GM12878 (cell line): ENCODE measurements around the gene ARL5A. TPM values are rescaled to one million over a fixed set of nuclear protein-coding genes. Genes with fewer than 3 reads are reported as not detected.

ENCODE experiments used
- ATAC-seq: fragments of 200-7000 bp; cut with Tn5 transposase; 3 replicates; pipeline ENCODE4 v1.9.1; 2020; ENCODE audit warnings: mild to moderate bottlenecking, moderate library complexity
- BruUV-seq: library from RNA; stranded (reverse); fragments of 400-500 nt; replicated peaks from 2 replicates; lab custom pipeline; 2021; lab: Mats Ljungman, UMichigan
- CTCF ChIA-PET: fragments of 300-600 bp; sonication (Branson Sonifier 250); formaldehyde crosslinking; extraction: SDS; loops from one replicate; lab custom pipeline; 2021; ENCODE audit warnings: inconsistent platforms; lab: Yijun Ruan, JAX
- POLR2A ChIA-PET: fragments of 350-600 bp; formaldehyde crosslinking; extraction: SDS; loops from one replicate; lab custom pipeline; 2021; ENCODE audit warnings: inconsistent platforms; lab: Charles Lee
- RAD21 ChIA-PET: fragments of 300-600 bp; sonication (Branson Sonifier 250); formaldehyde crosslinking; loops from one replicate; lab custom pipeline; 2023; ENCODE audit warnings: antibody characterized with exemption; ENCODE audit not compliant: unreplicated experiment; lab: Charles Lee
- SMC1A ChIA-PET: fragments of 300-600 bp; sonication (Branson Sonifier 250); formaldehyde crosslinking; loops from one replicate; lab custom pipeline; 2023; ENCODE audit not compliant: unreplicated experiment, uncharacterized antibody; lab: Charles Lee
- DNase-seq: peaks from one replicate; pipeline ENCODE4 v3.0.0-alpha.2; 2011; ENCODE audit warnings: low read depth, low spot score
- FAIRE-seq: peaks from 3 replicates; lab custom pipeline; 2011; peaks lifted over from hg19 to GRCh38; lab: Jason Lieb, UNC
- H2AFZ ChIP-seq: 2 replicates; pipeline ENCODE4 v1.6.0; 2011; ENCODE audit warnings: low read depth, low read length, control low read depth; ENCODE audit not compliant: control insufficient read depth
- H3K27ac ChIP-seq: 2 replicates; pipeline ENCODE4 v1.5.1; 2011; ENCODE audit warnings: control low read depth; ENCODE audit not compliant: control insufficient read depth, insufficient read depth
- H3K27me3 ChIP-seq, 2 experiments: replicated peaks in 1 of 2; 2 replicates each; pipeline versions ENCODE4 v1.6.0 to v1.6.1; 2011; ENCODE audit warnings: low read length in 1 of 2; ENCODE audit not compliant: control insufficient read depth in 2 of 2, insufficient read depth in 2 of 2
- H3K36me3 ChIP-seq, 2 experiments: 2 replicates each; pipeline ENCODE4 v1.5.1; 2011; ENCODE audit warnings: low read length in 1 of 2; ENCODE audit not compliant: control insufficient read depth in 2 of 2, insufficient read depth in 2 of 2
- H3K4me1 ChIP-seq: 2 replicates; pipeline ENCODE4 v1.6.1; 2011; ENCODE audit warnings: mild to moderate bottlenecking, low read length, moderate library complexity, mixed read lengths; ENCODE audit not compliant: control insufficient read depth, insufficient read depth
- H3K4me2 ChIP-seq: 2 replicates; pipeline ENCODE4 v1.6.0; 2011; ENCODE audit warnings: control low read depth; ENCODE audit not compliant: control insufficient read depth, insufficient read depth
- H3K4me3 ChIP-seq: fragments of 200-600 bp; sonication (generic); 2 replicates; pipeline ENCODE4 v1.5.1; 2016
- H3K79me2 ChIP-seq: 2 replicates; pipeline ENCODE4 v1.6.0; 2011; ENCODE audit warnings: low read length; ENCODE audit not compliant: control insufficient read depth, insufficient read depth
- H3K9ac ChIP-seq: 2 replicates; pipeline ENCODE4 v1.8.0; 2011; ENCODE audit warnings: low read length, control low read depth, mixed read lengths; ENCODE audit not compliant: control insufficient read depth, insufficient read depth
- H3K9me3 ChIP-seq: replicated peaks from 3 replicates; pipeline ENCODE4 v1.5.1; 2011; ENCODE audit warnings: mild to moderate bottlenecking, low read length; ENCODE audit not compliant: control insufficient read depth, insufficient read depth
- H4K20me1 ChIP-seq: 2 replicates; pipeline ENCODE4 v1.6.0; 2011; ENCODE audit not compliant: control insufficient read depth, insufficient read depth
- CBX5 ChIP-seq: sonication (generic); IDR thresholded peaks from 2 replicates; pipeline ENCODE4 v1.6.1; 2016; ENCODE audit warnings: low read depth, moderate library complexity, mild to moderate bottlenecking, inconsistent platforms
- CHD1 ChIP-seq: IDR thresholded peaks from 2 replicates; pipeline ENCODE4 v1.6.1; 2012; ENCODE audit warnings: low read depth, low read length, improper control_type of control experiment
- CTCF ChIP-seq, 3 experiments: IDR thresholded peaks in 2 of 3; conservative IDR thresholded peaks in 1 of 3; 2 replicates each; pipeline ENCODE4 v1.5.1; 2011; ENCODE audit warnings: low read depth in 3 of 3, low read length in 3 of 3, mild to moderate bottlenecking in 3 of 3, control low read depth in 2 of 3, moderate library complexity in 2 of 3, inconsistent platforms in 1 of 3, mixed read lengths in 1 of 3; ENCODE audit not compliant: control insufficient read depth in 2 of 3, insufficient read depth in 1 of 3; ENCODE audit errors: extremely low read depth in 1 of 3
- HDAC2 ChIP-seq: fragments of 200-600 bp; sonication (generic); IDR thresholded peaks from 2 replicates; pipeline ENCODE4 v1.6.1; 2017
- TARDBP ChIP-seq: IDR thresholded peaks from 2 replicates; pipeline ENCODE4 v1.6.1; 2016; ENCODE audit warnings: borderline replicate concordance
- WGBS: methylation state at CpG from one replicate; pipeline ENCODE4 v1.1.6; 2016; ENCODE audit warnings: low lambda C conversion rate; ENCODE audit not compliant: insufficient replicate concordance, insufficient coverage; ENCODE audit errors: missing lambda C conversion rate; 5-methylcytosine and 5-hydroxymethylcytosine counted together
- in situ Hi-C: fragments of 300-500 bp; cut with MboI; formaldehyde crosslinking; loops from 9 replicates; pipeline ENCODE4 v1.14.3; 2018; ENCODE audit warnings: mixed read lengths
- intact Hi-C: fragments of 100-400 bp; cut with micrococcal nuclease; formaldehyde crosslinking; loops from one replicate; pipeline ENCODE4 v1.14.2; 2022; ENCODE audit not compliant: unreplicated experiment
- polyA plus RNA-seq, 11 experiments: library from polyadenylated mRNA; depleted of rRNA in 4 of 11; unstranded in 6 of 11; stranded (reverse) in 5 of 11; fragments of >200 nt; fragmentation: Nextera tagmentation in 4 of 11; fragmentation: Illumina TruSeq in 1 of 11; extraction: Ambion mirVana in 4 of 11; extraction: Trizol in 1 of 11; gene quantifications; 1 replicate in 1 of 11; 2 replicates in 10 of 11; pipeline versions ENCODE4 v1.2.1 to v1.2.3, GENCODE V29; 2011 to 2016; ENCODE audit warnings: inconsistent platforms in 2 of 11, missing spikeins in 2 of 11, low read depth in 1 of 11
- total RNA-seq, 4 experiments: library from RNA; depleted of rRNA in 3 of 4; stranded (reverse); fragments of >200 nt in 3 of 4; fragmentation: Illumina TruSeq in 1 of 4; extraction: Trizol in 1 of 4; gene quantifications; 2 replicates each; pipeline versions ENCODE4 v1.2.1 to v1.2.3, GENCODE V29; 2013 to 2021

ARL5A gene
- total and polyA plus RNA-seq, 10 of the 15 experiments (the other 5 are each of a cell fraction or from before 2014, with no cell fraction given) = 9.4 to 52.9 (median 32.0) TPM

GRCh38 chr2:151793123-151793522 lies 35.1 kb downstream of the ARL5A start:
- in situ Hi-C loops = no loop called here
- no TSS peak for BruUV-seq
- ATAC-seq = no peak
- no peaks in the 10 kb centered on the region for H3K4me1 ChIP-seq
- FAIRE-seq = peak; percentile 13
- H3K9ac ChIP-seq = no peak overlapping the region
- RAD21 ChIA-PET = no interaction called here
- peaks cover 0 to under 1% of the 10 kb centered on the region in 2 experiments; a peak in 1 of 4 replicates for H3K36me3 ChIP-seq
- TF ChIP-seq TARDBP = no peak
- intact Hi-C loops = no loop called here
- CTCF ChIA-PET = interaction anchor here (1.3 kb wide), 1 partner anchor 234 kb away, joined by 3 read pairs; no protein-coding TSS in a partner anchor
- H3K27ac ChIP-seq = no peak overlapping the region
- DNase-seq = no peak
- H3K27me3 ChIP-seq = no peaks in the 10 kb centered on the region
- no peaks in the 10 kb centered on the region for H4K20me1 ChIP-seq
- no peak overlapping the region for H3K4me3 ChIP-seq
- 100% methylated on average over 3 of the region's 3 CpGs for WGBS
- no peaks in the 10 kb centered on the region for H3K79me2 ChIP-seq
- H2AFZ ChIP-seq = no peak overlapping the region
- H3K4me2 ChIP-seq = no peak overlapping the region
- SMC1A ChIA-PET = interaction anchor here (2.0 kb wide), 1 partner anchor 21 kb away, joined by 5 read pairs; no protein-coding TSS in a partner anchor
- POLR2A ChIA-PET = no interaction called here
- no peaks in the 10 kb centered on the region; the same call in 2 of the 3 replicates for H3K9me3 ChIP-seq

GRCh38 chr2:151792589-151792988 lies 35.6 kb downstream of the ARL5A start:
- no peak overlapping the region for H2AFZ ChIP-seq
- H3K4me2 ChIP-seq = no peak overlapping the region
- no TSS peak for BruUV-seq
- ChIA-PET POLR2A (no interaction called here), SMC1A (interaction anchor here (2.0 kb wide), 1 partner anchor 20 kb away, joined by 5 read pairs; no protein-coding TSS in a partner anchor), CTCF (no interaction called here), RAD21 (no interaction called here)
- no peaks in the 10 kb centered on the region for H3K27me3 ChIP-seq
- no peak overlapping the region for H3K4me3 ChIP-seq
- H3K27ac ChIP-seq = no peak overlapping the region
- H3K79me2 ChIP-seq = no peaks in the 10 kb centered on the region
- TF ChIP-seq CBX5 (no peak), CHD1 (no peak), HDAC2 (no peak), CTCF (IDR thresholded peaks at IDR 0.05 in 2 of 3, conservative IDR thresholded peaks at IDR 0.05 in 1 of 3; ENCODE audit: control insufficient read depth in 2 of 3, extremely low read depth in 1 of 3, insufficient read depth in 1 of 3, low read depth in 3 of 3, low read length in 3 of 3) (peak in 1 of 3 experiments; percentile 6; a peak in 1 of 6 replicates)
- peaks cover 0 to 4% of the 10 kb centered on the region in 2 experiments; a peak in 2 of 4 replicates for H3K36me3 ChIP-seq
- ATAC-seq = no peak
- H3K4me1 ChIP-seq = no peaks in the 10 kb centered on the region
- DNase-seq = no peak
- no peaks in the 10 kb centered on the region for H4K20me1 ChIP-seq
- H3K9me3 ChIP-seq = no peaks in the 10 kb centered on the region; the same call in 2 of the 3 replicates
- no peak overlapping the region for H3K9ac ChIP-seq
- no peak for FAIRE-seq
- in situ Hi-C loops (no loop called here), intact Hi-C loops (no loop called here)
- WGBS = 100% methylated on average over 4 of the region's 4 CpGs
